Stimulated activated CD4-positive, alpha-beta T cell treated with anti-CD3 and anti-CD28 coated beads, TNF-alpha, amount 100 ng/mL, for 1 hour (primary cell): ENCODE results near the gene HAPLN2.

Source experiments
- DNase-seq, 3 donors: peaks; one replicate each; pipeline ENCODE4 v3.0.0-alpha.2; 2020; ENCODE audit warnings: low read depth in 3 of 3, low spot score in 1 of 3

HAPLN2 gene

DNA sequence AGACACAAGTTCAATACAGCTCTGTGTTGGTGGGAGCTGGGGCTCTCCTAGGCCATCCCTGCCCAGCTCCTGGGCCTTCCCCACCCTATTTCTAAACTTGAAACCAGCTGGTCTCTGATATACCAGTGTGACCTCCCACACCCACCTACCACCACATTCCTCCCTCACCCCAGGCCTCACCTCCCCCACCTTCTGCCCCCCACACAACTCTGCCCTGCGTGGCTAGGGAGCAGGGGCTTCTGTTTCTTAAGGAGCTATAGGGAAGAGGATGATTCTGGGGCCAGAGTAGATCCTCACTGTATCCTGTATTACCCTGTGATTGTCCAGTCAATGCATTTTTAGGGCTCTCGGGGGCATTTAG lies 41.5 kb downstream of the HAPLN2 start:
- DNase-seq: no peak

GRCh38 chr1:156662005-156662799 lies 43.0 kb downstream of the HAPLN2 start:
- no peak for DNase-seq

DNA sequence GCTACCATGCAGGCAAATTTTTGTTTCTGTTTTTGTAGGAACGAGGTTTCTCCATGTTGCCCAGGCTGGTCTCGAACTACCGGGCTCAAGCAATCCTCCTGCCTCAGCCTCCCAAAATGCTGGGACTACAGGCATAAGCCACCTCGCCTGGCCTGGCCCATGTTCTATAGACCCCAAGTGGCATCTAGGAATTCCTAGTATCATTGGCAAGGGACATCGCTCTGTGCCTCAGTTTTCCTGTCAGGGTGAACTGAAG lies 43.5 kb downstream of the HAPLN2 start:
- DNase-seq: no peak

- no peak for DNase-seq
Measured at GRCh38 chr1:156663178-156663577, 44.0 kb downstream of the HAPLN2 start.

DNA sequence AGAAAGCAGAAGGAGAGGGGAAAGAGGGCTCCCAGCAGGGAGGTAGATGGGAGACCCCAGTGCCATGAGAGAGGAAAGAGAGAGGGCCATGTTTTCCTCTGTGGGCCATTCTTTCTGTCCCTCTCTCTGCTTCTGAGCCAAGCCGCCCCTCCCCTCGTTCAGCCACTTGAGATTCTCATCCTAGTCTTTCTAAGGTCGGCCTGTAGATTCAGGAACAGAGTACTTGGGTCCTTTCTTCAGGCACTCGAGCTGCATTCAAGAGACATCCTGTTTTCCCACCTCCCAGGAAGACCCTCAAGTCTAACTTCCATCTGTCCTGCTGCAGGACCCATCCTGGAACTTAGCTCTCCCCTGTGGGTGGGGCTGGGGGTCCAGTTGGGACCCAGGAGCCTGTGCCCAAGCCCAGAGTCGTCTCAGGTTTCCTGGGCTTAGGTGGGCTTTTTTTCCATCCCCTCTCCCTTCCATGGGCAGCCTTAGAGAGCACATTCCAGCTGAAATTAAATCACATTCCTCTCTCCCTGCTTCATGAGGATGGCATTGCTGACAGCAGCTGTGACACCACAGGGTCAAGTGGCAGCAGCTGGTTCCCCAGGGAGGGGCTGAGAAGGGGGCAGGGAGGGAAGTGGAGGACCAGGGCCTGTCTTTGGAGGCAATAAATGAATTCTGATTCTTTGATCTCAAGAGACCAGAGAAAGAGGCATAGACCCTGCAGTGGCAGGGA lies 45.0 kb downstream of the HAPLN2 start:
- no peak for DNase-seq

DNA sequence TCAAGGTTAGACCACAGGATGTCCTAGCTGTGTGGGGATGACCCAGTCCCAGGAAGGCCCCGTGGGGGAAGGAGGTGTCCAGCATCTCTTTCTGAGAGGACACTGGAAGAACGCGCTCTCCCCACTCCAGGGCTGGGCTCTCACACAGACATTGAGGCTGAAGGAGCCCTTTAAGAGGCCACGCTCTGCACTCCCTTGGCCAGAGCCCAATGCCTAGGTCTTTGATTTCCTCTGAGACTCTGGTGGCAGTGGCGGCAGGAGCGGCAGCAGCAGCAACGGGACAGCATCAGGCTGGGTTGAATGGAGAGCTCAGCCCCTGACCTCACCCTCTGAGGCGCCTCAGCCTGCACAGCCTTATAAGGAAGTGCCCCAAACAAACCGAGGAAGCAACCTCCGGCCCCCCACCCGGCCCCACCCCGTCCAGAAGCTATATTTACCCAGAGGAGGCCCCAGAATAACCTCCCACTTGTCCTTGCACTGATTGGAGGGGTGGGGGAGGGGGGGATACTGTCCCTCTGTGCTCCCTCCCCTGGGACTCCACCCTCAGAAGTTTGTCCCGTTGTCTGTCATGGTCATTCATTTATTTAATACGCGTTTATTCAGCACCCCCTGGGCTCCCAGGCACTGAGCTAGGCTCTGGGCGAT lies 45.7 kb downstream of the HAPLN2 start:
- DNase-seq: no peak

- DNase-seq: no peak
Measured at GRCh38 chr1:156665539-156665938, 46.3 kb downstream of the HAPLN2 start.

GRCh38 chr1:156666862-156667609 lies 47.8 kb downstream of the HAPLN2 start:
- DNase-seq: no peak

- no peak for DNase-seq
Measured at GRCh38 chr1:156667610-156667967, 48.4 kb downstream of the HAPLN2 start.

DNA sequence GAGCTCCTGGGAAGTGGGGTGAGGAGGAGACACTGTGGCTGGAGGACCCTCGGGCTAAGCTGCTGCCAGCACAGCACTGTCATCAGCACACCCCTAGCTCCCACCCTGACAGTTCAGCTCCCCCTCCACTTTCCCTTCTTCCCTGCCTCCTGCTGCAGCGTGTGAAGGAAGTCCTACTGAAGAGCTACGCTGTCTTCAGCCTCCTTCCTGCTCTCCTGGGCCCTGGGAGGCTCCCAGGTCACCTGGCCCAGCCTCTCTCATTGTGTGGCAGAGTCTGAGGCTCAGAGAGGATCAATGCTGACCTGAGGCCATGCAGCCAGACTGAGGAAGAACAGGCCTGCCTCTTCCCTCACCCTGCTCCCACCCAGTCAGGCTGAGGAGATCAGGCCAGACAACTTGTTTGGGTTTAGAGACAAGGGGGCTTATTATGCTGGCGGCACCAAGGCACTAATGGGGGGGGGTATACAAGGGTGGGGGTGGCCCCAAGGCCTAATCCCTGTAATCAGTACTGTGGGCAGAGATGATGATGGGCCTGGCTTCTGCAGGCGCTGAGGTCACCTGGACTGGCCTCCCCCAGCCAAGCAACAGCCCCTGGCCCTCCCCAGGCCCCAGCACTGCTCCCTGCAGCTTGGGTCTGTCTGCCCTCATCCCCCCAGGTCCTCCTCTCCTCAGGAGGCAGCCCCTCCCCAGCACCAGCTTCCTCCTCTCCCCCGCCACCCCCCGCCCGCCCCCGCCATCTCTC lies 48.9 kb downstream of the HAPLN2 start:
- DNase-seq: no peak

GRCh38 chr1:156668801-156669637 lies 49.8 kb downstream of the HAPLN2 start:
- no peak for DNase-seq

DNA sequence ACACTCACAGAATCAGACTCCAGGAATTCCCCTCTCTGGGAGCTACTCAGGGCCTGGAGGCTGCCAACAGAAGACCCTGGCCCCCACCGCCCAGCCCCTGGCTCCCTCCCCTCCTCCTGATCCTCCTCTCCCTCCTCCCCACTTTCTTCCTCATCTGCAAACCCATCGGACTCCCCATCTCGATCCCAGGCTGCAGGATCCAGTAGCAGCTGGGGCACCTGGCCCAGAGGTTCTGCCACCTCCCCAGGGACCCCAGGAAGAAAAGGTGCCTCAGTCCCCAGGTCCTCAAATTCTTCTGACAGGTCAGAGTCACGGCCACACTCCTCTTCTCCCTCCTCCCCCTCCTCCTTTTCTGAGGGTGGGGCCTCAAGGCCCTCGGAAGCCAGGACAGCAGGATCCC lies 50.6 kb downstream of the HAPLN2 start:
- DNase-seq: no peak

- no peak for DNase-seq
Measured at GRCh38 chr1:156670359-156670758, 51.1 kb downstream of the HAPLN2 start.

DNA sequence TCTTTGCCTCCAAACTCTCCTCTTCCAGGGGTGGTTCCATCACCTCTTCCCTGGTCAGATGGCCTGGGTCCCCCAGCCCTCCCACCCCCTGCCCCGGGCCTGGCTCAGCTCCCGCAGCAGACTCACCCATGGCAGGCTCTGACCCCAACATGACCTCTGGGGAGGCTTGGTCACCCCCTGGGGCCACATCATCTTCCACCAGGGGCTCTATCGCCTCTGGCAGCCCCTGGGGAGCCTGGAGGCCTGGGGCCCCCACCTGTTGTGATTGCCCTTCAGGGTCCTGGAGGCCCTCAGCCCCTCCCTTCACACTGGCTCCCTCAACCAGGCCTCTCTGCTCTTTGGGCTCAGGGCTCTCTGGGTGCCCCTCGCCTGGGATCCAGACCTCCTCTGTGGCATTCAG lies 51.6 kb downstream of the HAPLN2 start:
- DNase-seq: no peak

- DNase-seq: no peak
Measured at GRCh38 chr1:156671804-156672203, 52.6 kb downstream of the HAPLN2 start.

- no peak for DNase-seq
Measured at GRCh38 chr1:156673387-156674121, 54.3 kb downstream of the HAPLN2 start.
